Liver (tissue), 9 donors: ENCODE results near the gene AKAP13. TPM values are rescaled to one million over a fixed set of nuclear protein-coding genes. Genes with fewer than 3 reads are reported as not detected.
A peak's percentile ranks its signal among the peaks of the same experiment; 100 is the strongest.

ENCODE experiments used
- DNase-seq: peaks from one replicate; pipeline ENCODE4 v3.0.0-alpha.2; 2017; ENCODE audit warnings: low spot score
- H3K27ac ChIP-seq, 2 donors: one replicate each; pipeline ENCODE4 v1.7.0; 2013; ENCODE audit warnings: inconsistent platforms in 2 of 2, low read length in 2 of 2, control low read depth in 1 of 2, low read depth in 1 of 2, mild to moderate bottlenecking in 1 of 2
- H3K27me3 ChIP-seq, 4 donors: one replicate each; pipeline versions ENCODE4 v1.6.1 to v1.7.0; 2013; ENCODE audit warnings: low read length in 3 of 4, inconsistent platforms in 1 of 4, mild to moderate bottlenecking in 1 of 4, moderate library complexity in 1 of 4; ENCODE audit not compliant: control insufficient read depth in 4 of 4, insufficient read depth in 4 of 4
- H3K36me3 ChIP-seq, 4 donors: one replicate each; pipeline versions ENCODE4 v1.6.1 to v1.7.0; 2013; ENCODE audit warnings: low read length in 3 of 4, mild to moderate bottlenecking in 3 of 4, low read depth in 1 of 4, moderate library complexity in 1 of 4; ENCODE audit not compliant: control insufficient read depth in 4 of 4, insufficient read depth in 3 of 4
- H3K4me1 ChIP-seq, 4 donors: one replicate each; pipeline versions ENCODE4 v1.6.1 to v1.7.0; 2013; ENCODE audit warnings: low read length in 3 of 4, mild to moderate bottlenecking in 3 of 4, moderate library complexity in 1 of 4; ENCODE audit not compliant: control insufficient read depth in 4 of 4, insufficient read depth in 4 of 4
- H3K4me3 ChIP-seq, 3 donors: one replicate each; pipeline versions ENCODE4 v1.6.1 to v1.7.0; 2013; ENCODE audit warnings: low read length in 3 of 3, control low read depth in 1 of 3, low read depth in 1 of 3, mild to moderate bottlenecking in 1 of 3
- H3K9ac ChIP-seq, 2 donors: one replicate each; pipeline ENCODE4 v1.7.0; 2013; ENCODE audit warnings: low read length in 2 of 2, mild to moderate bottlenecking in 2 of 2, moderate library complexity in 2 of 2, control low read depth in 1 of 2, low read depth in 1 of 2
- H3K9me3 ChIP-seq, 4 donors: one replicate each; pipeline versions ENCODE4 v1.6.1 to v1.7.0; 2013; ENCODE audit warnings: low read length in 3 of 4; ENCODE audit not compliant: control insufficient read depth in 4 of 4
- CTCF ChIP-seq: fragments of 150-350 bp; IDR thresholded peaks from 2 replicates; pipeline ENCODE4 v1.5.1; 2017; ENCODE audit warnings: improper control_type of control experiment, low read depth, low read length; ENCODE audit not compliant: missing input control
- EGR1 ChIP-seq, 2 donors: IDR thresholded peaks; 2 replicates each; pipeline ENCODE4 v1.6.1; 2016 to 2018; ENCODE audit warnings: antibody characterized with exemption in 2 of 2, low read depth in 2 of 2
- FOXA2 ChIP-seq: IDR thresholded peaks from 2 replicates; pipeline ENCODE4 v1.6.1; 2016; ENCODE audit warnings: antibody characterized with exemption
- GABPA ChIP-seq, 2 donors: IDR thresholded peaks in 1 of 2; conservative IDR thresholded peaks in 1 of 2; 2 replicates each; pipeline ENCODE4 v1.6.1; 2016; ENCODE audit warnings: antibody characterized with exemption in 2 of 2, mild to moderate bottlenecking in 1 of 2, moderate library complexity in 1 of 2
- HNF4G ChIP-seq: IDR thresholded peaks from 2 replicates; pipeline ENCODE4 v1.6.1; 2016; ENCODE audit warnings: antibody characterized with exemption
- JUND ChIP-seq, 2 donors: IDR thresholded peaks; 2 replicates each; pipeline ENCODE4 v1.6.1; 2016; ENCODE audit warnings: antibody characterized with exemption in 2 of 2
- NR2F2 ChIP-seq: IDR thresholded peaks from 2 replicates; pipeline ENCODE4 v1.6.1; 2016; ENCODE audit warnings: antibody characterized with exemption
- RAD21 ChIP-seq, 2 donors: IDR thresholded peaks; 2 replicates each; pipeline ENCODE4 v1.6.1; 2016; ENCODE audit warnings: antibody characterized with exemption in 2 of 2, mild to moderate bottlenecking in 2 of 2
- SP1 ChIP-seq: IDR thresholded peaks from 2 replicates; pipeline ENCODE4 v1.6.1; 2018; ENCODE audit warnings: antibody characterized with exemption, mild to moderate bottlenecking
- TAF1 ChIP-seq: conservative IDR thresholded peaks from 2 replicates; pipeline ENCODE4 v1.6.1; 2016; ENCODE audit warnings: antibody characterized with exemption, mild to moderate bottlenecking
- YY1 ChIP-seq: IDR thresholded peaks from 2 replicates; pipeline ENCODE4 v1.6.1; 2016; ENCODE audit warnings: antibody characterized with exemption, mild to moderate bottlenecking
- ZBTB33 ChIP-seq: IDR thresholded peaks from 2 replicates; pipeline ENCODE4 v1.6.1; 2016; ENCODE audit warnings: antibody characterized with exemption
- WGBS: extraction: QIAGEN DNeasy Blood & Tissue Kit; methylation state at CpG from one replicate; pipeline ENCODE4 v1.1.7; 2013; 5-methylcytosine and 5-hydroxymethylcytosine counted together
- polyA plus RNA-seq, 2 donors: library from polyadenylated mRNA; stranded (reverse) in 1 of 2; unstranded in 1 of 2; fragments of 200-250 nt in 1 of 2; fragments of >200 nt in 1 of 2; fragmentation: Nextera tagmentation in 1 of 2; extraction: Ambion mirVana in 1 of 2; gene quantifications; one replicate each; pipeline versions ENCODE4 v1.2.1 to v1.2.3, GENCODE V29; 2013 to 2015
- total RNA-seq, 2 donors: library from RNA; depleted of rRNA; stranded (reverse); fragments of >200 nt; gene quantifications; one replicate each; pipeline ENCODE4 v1.2.3, GENCODE V29; 2014
- TF ChIP-seq, protein P1 (sequence below): IDR thresholded peaks from 2 replicates; pipeline ENCODE4 v1.6.1; 2016; ENCODE audit warnings: antibody characterized with exemption
- TF ChIP-seq, protein P2 (sequence below): IDR thresholded peaks from 2 replicates; pipeline ENCODE4 v1.6.1; 2016; ENCODE audit warnings: antibody characterized with exemption, mild to moderate bottlenecking
- donor health status: healthy.
- donor health status: healthy.
- donor health status: healthy.
- donor health status: healthy.
- donor health status: healthy.

The AKAP13 gene
- total and polyA plus RNA-seq, 4 donors: 18.6 to 92.3 (median 37.4) TPM

DNA sequence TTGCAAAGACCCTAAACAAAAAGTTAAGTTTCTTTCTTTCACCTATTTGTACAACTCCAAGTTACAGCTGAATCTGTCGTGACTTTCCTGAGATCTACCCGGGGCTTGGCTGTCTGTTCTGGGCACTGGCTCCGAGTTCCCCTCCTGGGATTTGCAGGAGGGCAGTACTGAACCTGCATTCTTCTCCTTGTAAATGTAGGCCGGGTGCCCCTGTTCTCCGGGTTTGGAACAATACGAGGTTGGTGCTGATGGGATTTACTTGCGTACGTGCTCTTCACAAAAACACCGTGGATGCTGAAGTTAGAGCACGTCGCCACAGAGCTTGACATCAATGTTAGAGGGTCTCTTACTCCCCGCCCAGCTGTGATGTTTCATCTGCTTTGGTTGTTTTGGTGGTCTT is 366.2 kb downstream of the AKAP13 start:
- H3K9me3 ChIP-seq: no peaks in the 10 kb centered on the region
- no peak overlapping the region for H3K27ac ChIP-seq
- H3K9ac ChIP-seq: no peak overlapping the region
- WGBS: 96% methylated on average over 12 of the region's 12 CpGs
- no peak for TF ChIP-seq NR2F2
- TF ChIP-seq HNF4G: no peak
- TF ChIP-seq RAD21 (IDR thresholded peaks at IDR 0.05): no peak
- no peak for TF ChIP-seq YY1
- TF ChIP-seq FOXA2: no peak
- TF ChIP-seq, protein P1, sequence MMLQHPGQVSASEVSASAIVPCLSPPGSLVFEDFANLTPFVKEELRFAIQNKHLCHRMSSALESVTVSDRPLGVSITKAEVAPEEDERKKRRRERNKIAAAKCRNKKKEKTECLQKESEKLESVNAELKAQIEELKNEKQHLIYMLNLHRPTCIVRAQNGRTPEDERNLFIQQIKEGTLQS: no peak
- TF ChIP-seq, protein P2, sequence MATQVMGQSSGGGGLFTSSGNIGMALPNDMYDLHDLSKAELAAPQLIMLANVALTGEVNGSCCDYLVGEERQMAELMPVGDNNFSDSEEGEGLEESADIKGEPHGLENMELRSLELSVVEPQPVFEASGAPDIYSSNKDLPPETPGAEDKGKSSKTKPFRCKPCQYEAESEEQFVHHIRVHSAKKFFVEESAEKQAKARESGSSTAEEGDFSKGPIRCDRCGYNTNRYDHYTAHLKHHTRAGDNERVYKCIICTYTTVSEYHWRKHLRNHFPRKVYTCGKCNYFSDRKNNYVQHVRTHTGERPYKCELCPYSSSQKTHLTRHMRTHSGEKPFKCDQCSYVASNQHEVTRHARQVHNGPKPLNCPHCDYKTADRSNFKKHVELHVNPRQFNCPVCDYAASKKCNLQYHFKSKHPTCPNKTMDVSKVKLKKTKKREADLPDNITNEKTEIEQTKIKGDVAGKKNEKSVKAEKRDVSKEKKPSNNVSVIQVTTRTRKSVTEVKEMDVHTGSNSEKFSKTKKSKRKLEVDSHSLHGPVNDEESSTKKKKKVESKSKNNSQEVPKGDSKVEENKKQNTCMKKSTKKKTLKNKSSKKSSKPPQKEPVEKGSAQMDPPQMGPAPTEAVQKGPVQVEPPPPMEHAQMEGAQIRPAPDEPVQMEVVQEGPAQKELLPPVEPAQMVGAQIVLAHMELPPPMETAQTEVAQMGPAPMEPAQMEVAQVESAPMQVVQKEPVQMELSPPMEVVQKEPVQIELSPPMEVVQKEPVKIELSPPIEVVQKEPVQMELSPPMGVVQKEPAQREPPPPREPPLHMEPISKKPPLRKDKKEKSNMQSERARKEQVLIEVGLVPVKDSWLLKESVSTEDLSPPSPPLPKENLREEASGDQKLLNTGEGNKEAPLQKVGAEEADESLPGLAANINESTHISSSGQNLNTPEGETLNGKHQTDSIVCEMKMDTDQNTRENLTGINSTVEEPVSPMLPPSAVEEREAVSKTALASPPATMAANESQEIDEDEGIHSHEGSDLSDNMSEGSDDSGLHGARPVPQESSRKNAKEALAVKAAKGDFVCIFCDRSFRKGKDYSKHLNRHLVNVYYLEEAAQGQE: no peak
- TF ChIP-seq TAF1: no peak
- peaks cover 12 to 69% (median 43%) of the 10 kb centered on the region in 4 donors for H3K36me3 ChIP-seq
- no peak overlapping the region for H3K4me3 ChIP-seq
- DNase-seq: no peak
- H3K27me3 ChIP-seq: no peaks in the 10 kb centered on the region
- peaks cover 0 to 4% (median under 1%) of the 10 kb centered on the region in 4 donors for H3K4me1 ChIP-seq

DNA sequence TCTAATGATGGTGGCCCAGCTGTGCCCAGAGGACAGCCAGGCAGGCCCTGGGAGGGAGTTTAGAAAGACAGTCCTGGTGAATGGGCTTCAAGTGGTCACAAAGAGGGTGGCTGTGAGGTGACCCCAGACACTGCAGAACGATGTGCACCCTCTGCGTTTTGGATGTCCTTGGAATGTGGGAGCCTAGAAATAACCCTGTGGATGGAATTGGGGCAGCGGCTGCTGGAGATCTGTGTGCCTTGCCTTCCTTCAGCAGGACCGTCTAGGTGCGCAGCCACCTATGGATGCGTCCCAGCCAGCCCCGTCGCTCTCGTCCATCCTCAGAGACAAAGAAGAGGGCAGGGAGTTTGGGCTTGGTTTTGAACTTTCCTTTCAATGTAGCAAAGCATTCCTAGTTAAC is 367.8 kb downstream of the AKAP13 start:
- Histone ChIP-seq H3K36me3 (peaks cover 11 to 56% (median 37%) of the 10 kb centered on the region in 4 donors), H3K4me3 (no peak overlapping the region), H3K4me1 (peaks cover 6 to 17% (median 11%) of the 10 kb centered on the region in 4 donors), H3K9ac (no peak overlapping the region), H3K27me3 (no peaks in the 10 kb centered on the region), H3K9me3 (no peaks in the 10 kb centered on the region), H3K27ac (no peak overlapping the region)
- DNase-seq: no peak
- WGBS: 96% methylated on average over 9 of the region's 9 CpGs
- no peak for TF ChIP-seq JUND (IDR thresholded peaks at IDR 0.05)
- TF ChIP-seq SP1: no peak
- TF ChIP-seq, protein P1: no peak
- TF ChIP-seq ZBTB33: no peak
- no peak for TF ChIP-seq GABPA (IDR thresholded peaks at IDR 0.05 in 1 of 2, conservative IDR thresholded peaks at IDR 0.05 in 1 of 2)

GRCh38 chr15:85748729-85749128 is 368.3 kb downstream of the AKAP13 start:
- H3K4me1 ChIP-seq: peaks cover 6 to 17% (median 11%) of the 10 kb centered on the region in 4 donors
- H3K9me3 ChIP-seq: no peaks in the 10 kb centered on the region
- peaks cover 10 to 50% (median 33%) of the 10 kb centered on the region in 4 donors for H3K36me3 ChIP-seq
- no peaks in the 10 kb centered on the region for H3K27me3 ChIP-seq
- no peak overlapping the region for H3K9ac ChIP-seq
- no peak overlapping the region for H3K4me3 ChIP-seq
- H3K27ac ChIP-seq: no peak overlapping the region
- TF ChIP-seq RAD21 (IDR thresholded peaks at IDR 0.05) (peak in 1 of 2 donors; percentile 64), EGR1 (IDR thresholded peaks at IDR 0.05; ENCODE audit: low read depth in 2 of 2) (no peak), CTCF (no peak)
- no peak for DNase-seq
- 88% methylated on average over 11 of the region's 11 CpGs for WGBS
